Stimulated activated CD4-positive, alpha-beta T cell treated with anti-CD3 and anti-CD28 coated beads, Interleukin-2, amount 100 ng/mL, for 48 hours (primary cell): ENCODE measurements around the gene CST3.
A peak's percentile ranks its signal among the peaks of the same experiment; 100 is the strongest.
"Not testable (repeated sequence)": the region's sequence is repeated elsewhere in the genome, so short reads cannot be mapped to it uniquely, and the experiment has no call there.

ENCODE experiments used
- DNase-seq, 2 donors: peaks; one replicate each; pipeline ENCODE4 v3.0.0-alpha.2; 2020

CST3 gene, protein sequence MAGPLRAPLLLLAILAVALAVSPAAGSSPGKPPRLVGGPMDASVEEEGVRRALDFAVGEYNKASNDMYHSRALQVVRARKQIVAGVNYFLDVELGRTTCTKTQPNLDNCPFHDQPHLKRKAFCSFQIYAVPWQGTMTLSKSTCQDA

DNA sequence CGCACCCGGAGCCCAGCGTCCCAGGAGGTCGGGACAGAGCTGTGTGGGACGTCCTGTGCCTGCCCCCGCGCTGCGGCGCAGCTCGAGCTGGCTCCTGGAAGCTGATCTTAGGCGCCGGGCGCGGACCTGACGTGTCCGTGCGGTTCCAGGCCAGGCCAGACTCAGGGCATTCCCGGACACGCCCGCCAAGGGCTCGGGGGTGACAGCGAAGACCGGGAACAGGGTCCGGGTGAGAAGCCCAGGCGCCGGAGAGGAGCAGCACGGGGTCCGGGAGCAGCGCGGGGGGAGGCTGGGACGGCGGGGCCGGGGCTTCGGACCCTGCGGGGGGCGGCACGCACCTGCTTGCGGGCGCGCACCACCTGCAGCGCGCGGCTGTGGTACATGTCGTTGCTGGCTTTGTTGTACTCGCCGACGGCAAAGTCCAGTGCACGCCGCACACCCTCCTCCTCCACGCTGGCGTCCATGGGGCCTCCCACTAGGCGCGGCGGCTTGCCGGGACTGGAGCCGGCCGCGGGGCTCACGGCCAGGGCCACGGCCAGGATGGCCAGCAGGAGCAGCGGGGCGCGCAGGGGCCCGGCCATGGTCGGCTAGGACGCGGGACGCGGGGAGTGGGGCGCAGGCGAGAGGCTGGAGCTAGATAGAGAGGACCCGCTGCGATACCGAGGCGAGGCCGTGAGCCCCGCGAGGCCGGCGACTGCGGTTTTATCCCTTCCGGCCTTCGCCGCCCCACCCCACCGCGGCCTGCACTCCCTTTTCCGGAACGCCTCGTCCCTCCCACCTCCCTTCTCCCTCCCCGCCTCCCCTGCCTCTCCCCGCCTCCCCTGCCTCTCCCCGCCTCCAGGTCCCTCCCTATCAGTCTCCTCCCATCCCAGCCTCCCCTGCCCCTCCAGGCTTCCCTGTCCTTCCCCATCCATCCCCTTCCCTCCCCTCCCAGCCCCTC is at the start of gene CST3:
Gene CST3 (minus strand): TSS at position 674 of the 940 bp plus-strand sequence. CDS start 93 bp downstream, at position 581.
- peak in 1 of 2 donors; percentile 4 for DNase-seq

DNA sequence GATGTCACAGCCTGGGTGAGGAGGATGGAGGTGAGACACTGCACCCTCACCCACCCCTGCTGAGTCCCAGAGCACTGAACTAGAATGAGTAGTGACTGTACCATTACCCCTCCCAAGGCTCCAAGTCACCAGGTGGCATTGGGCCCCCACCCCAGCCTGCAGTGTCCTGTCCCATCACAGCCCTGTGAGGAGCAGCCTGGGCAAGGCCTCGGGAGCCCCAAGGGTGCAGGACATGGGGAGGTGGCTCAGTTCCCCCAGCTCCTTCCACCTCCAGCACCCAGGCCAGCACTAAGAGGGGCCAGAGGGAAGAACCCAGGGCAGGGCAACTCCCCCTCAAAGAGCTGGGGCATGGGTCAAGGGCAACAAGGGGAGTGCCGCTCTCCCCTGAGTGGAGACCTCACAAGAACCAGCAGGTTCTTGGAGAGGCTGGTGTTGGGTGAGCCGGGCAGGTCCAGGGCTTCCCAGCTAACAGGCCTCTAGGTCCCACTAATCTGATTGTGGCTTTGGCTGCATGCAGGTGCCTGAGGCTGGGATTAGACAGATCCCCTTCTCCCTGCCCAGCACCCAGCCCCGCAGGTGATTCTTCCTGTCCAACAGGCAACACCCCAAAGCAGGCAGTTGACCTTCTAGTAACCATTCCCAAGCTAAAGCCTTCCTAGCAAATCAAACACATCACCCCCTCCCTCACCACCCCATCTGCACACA is 48.4 kb upstream of the CST3 start:
- no peak for DNase-seq

DNA sequence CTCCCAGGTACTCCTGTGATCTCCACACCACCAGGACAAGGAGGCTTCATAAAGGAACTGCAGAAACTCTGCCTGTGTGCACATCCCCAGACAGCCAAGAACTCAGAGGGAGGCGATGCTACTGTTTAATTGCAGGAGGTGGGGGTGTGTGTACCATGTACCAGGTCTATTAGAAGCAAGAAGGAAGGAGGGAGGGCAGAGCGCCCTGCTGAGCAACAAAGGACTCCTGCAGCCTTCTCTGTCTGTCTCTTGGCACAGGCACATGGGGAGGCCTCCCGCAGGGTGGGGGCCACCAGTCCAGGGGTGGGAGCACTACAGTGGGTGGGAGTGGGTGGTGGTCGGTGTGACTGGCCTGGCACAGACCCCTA is 47.8 kb upstream of the CST3 start:
- DNase-seq: not testable (repeated sequence)

DNA sequence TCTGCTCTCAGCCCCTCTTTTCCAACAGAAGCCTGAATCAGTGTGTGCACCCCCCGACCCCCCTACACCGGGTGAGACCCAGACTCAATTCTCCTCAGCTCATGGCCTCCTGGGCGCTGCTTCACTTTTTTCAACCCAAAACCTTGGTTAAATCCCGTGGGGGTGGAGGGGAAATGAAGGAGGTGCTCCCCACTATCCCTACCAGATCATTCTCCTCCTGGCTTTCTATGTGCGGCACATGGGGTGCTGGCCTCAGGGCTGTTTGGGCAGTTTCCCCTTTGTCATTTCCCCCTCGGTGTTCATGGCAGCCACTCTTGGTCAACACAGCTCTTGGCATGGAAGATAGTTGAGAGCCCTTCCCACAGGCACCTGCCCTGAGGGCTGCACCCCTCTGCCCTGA is 46.5 kb upstream of the CST3 start:
- no peak for DNase-seq

DNA sequence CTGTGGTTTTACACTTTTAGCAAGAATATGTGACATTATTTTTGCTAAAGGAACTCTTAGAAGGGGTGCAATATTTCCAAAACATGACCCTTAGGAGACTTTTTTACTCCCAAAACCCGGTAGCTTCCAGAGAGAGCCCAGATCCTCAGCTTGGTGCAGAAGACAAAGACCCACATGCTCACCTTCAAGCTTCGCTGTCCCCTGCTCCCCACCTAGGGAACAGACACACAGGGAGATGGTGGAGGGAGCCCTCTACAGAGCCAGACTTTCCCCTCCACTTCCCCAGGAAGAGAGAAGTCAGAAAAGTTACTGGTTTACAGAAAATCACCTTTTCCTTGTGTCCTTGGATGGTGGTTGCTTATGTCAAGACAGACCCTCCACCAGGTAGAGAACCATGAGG is 46.1 kb upstream of the CST3 start:
- DNase-seq: no peak

DNA sequence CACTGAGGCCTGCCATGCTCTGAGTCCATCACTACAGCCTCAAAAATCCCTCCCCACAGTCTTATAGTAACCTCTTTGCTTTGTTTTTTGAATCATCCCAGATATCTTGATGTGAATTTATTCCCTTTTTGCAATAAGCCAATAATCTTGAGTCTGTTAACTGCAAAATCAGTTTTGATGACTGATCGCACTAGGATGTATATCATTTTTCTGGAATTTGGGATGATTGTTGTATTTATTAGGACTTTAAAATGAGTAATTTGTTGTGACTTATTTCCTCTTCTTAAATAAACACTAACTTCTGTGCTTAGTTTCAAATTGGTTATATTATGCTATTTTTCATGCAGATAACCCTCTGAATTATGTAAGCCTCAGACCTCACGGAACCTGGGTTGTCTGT is 45.5 kb upstream of the CST3 start:
- no peak for DNase-seq

DNA sequence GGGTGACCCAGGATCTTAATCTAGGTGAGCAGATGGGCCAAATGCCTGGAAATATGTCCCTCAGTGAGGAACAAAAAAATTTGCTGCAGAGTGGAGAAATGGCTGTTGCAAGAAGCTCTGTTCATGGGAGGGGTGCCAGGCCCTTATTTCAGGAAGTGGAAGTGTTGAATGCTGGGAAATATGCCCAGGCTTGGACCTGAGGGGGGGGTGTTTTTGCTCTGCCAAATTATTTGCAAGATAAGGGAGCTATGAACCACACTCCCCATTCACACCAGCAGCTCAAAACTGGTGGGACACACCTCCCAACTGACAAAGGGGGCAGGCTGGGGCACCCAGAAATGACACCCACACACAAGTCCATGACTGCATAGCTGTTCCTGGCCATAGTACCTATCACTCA is 42.4 kb upstream of the CST3 start:
- DNase-seq: no peak

DNA sequence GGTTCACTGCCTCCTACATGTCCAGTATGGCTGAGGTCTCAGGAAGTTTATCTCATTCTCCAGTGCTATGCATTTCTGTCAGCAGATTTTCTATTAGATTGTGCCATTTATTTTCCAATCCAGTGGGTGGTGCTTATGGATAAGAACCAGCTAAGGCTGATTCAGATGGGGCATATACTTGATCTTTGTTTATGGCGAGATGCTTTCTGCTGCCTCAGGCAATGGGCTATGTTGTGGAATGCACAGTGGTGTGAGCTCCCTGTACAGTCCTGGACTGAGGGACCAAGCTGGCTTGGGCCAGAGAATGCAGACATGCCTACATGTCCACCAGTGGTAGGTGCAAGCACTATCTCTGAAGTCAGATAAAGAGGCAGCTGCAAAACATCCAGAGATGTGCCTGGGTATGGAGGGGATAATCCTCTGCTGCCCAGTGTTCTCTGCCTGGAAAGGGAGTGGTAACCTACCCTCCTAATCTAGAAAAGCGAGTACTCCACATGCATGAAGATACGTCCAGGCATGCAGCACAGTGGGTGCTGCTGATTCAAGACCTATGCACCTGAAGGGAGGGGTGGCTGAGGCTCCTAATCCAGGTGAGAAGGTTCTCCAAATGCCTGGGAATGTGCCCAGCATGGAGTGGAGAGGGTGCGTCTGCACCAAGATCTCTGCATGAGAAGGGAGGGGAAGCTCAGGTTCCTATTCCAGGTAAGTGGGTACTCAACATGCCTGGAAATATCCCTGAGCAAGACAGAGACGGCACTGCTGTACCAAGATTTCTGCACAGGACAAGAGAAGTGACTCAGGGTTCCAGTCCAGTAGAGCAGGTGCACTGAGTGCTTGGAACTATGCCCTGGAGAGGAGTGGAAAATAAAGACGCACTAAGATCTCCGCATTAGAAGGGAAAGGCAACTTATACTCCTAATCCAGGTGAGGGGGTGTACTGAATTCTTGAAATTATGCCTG is 41.7 kb upstream of the CST3 start:
- no peak for DNase-seq

DNA sequence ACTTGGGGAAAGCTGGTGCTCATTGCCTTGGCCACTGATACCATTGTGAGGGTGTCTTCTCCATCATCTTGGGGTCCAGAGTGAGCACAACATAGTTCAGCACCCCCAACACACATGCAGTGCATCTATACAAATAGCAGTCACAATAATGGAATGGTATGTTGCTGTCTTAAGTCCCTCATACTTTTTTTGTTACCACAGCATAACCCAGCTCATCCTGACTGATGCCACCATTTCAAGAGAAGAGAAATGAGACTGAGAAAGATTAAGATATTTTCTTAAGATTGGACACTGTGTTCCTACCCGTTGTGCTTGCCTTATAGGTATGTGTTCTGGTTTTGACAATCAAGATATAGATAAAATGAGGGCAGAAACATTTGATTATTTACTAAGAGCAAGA is 35.5 kb upstream of the CST3 start:
- DNase-seq: no peak

DNA sequence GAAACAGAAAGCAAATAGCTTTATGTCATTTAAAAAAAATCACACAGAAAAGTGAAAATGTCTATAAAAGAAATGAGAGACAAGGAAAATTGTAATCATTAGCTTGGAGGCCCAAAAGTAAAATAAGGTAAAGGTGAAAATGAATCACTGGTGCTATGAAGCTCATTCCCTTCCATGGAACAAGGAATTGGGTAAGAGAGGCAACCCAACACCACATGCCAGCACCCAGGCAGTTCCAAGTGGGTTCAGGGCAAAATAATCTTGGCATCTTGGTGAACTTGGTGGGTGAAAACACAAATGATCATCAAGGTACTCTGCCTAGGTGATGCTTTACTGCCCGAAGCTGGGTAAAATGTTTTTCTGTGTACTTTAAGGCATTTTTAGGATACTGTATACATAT is 34.4 kb upstream of the CST3 start:
- DNase-seq: no peak

DNA sequence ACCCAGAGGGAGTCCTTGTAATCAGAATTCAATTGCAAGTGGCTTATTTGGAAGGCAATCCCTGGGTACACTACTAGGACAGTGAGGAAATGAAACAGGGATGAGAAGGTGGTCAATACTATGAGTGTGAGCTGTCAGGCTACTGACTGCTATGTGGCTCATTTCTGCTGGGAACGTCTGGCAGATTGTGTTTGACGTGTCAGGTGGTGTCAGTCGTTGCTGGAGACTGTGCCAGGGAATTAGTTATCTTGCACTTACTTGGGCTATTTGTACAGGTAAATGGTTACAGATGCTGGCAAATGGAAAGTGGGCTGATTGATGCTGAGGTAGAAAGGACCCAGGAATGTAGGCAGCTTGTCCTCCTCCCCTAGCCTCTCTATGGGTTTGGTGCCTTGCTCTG is 33.7 kb upstream of the CST3 start:
- no peak for DNase-seq

DNA sequence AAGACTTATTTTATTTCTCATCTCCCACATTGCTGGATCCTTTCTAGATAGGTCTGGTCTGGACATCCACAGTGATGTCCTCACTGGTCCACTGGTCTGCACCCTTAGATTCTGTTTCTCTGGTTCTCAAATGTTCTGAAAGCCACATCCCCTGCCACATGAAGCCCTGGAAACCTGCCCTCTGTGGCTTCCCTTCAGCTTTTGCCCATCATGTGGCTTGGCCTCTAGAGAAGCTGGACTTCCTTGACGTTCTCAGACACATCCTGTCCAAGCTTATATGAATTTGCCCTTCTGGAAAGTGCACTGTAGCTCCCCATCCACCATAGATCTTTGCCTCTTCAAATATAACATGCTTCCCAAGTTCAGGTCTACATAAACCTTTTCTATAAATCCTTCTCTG is 32.6 kb upstream of the CST3 start:
- no peak for DNase-seq

DNA sequence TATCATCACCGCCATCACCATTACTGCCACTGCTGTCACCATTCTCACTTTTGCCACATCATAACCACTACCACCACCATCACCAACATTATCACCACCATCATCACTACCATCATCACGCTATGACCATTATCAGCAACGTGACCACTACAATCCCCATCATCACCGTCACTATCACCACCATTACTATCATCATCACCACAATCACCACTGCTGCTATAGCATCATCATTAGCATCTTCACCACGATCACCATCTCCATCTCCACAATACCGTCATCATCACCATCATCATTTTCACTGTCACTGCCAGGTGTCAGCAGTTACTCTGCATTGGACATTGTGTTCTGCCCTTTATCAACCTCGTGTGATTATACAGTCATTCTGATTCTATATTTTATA is 32.1 kb upstream of the CST3 start:
- no peak for DNase-seq

DNA sequence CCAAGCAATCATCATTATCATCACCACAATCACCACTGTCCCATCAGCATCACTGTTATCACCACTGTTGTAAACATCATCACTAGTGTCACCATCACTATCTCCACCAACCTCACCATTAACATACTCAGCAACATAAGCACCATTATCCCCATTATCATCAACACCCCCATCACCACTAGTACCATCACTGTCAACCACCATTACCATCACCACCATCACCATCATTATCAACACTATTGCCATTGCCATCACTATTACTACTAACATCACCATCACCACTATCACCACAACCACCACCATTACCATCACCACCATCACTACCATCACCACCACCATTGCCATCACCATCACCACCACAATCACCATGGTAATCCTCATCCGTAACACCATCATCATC is 31.6 kb upstream of the CST3 start:
- no peak for DNase-seq

DNA sequence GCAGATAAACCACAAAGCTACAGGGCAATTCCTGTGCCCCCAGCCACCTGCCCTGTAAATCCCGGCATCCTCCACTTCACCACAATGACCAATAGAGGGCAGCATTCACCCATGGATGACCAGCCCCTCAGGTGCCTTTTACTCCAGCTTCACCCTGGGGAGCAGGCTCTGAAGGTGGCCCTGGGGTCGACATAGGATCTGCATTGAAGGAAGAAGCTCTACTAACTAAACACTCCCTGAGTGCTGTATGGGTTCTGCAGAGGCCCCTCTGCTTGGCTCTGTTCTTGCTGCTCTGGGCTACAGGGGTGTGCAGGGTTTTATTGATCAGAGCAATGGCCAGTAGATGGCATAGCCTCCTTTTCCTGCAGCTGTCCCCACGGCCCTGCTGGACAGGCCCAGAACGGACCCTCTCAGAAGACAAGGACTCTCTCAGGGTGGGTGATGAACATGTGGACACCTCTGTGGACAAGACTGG is 30.8 kb upstream of the CST3 start:
- DNase-seq: peak; percentile 26 to 28

DNA sequence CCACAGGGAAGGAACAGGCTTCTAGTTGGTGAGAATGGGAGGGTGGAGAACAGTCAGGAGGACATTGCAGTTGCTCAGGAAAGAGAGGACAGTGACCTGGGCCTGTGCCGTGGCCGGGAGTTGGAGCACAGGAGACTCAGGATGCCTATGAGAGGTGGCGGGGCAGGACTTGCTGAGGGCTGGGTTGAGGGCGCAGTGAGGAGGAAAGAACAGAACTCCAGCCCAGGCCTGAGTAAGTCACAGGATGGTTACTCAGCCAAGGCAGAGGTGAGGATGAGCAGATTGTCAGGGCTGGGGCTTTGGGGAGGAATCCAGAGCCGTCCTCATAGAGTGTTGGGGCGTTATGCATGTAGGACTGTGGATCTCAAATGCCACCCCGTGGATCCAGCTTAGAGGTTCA is 29.9 kb upstream of the CST3 start:
- DNase-seq: no peak

DNA sequence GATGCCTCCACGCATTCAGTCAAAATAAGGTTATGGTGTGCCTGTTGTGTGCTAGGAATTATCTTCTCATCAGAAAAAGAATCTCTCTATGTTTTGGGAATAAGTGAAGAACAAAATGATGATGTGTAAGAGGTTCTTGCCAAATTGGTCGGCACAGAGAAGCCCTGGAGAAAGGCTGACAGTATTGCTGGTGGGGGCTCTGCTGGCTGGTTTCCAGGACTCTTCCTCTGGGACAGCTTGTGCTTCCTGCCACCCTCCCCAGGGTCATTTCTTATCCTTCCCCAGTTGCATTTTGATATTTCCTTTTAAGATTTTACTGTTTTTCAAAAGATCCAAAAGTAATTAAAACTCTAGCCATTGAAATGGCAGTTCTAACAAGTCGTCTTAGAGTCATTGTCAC is 28.9 kb upstream of the CST3 start:
- no peak for DNase-seq

DNA sequence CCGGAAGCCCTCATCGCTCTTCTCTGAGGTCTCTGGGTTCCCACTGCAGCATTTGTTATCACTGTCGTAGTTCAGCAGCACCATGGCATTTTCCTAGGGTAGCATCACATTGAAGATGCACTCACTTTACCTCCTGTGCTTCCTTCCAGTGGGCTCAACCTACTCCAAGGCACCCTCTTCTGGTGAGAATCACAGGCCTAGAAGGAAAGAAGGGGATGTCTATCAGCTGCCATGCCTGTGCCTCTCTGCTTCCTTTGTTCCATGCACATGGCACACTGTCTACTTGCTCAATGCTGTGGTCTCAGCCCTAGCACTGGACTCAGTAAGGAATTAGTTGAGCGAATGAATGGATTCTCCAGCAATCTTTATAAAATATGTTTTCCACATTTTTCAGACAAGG is 28.4 kb upstream of the CST3 start:
- no peak for DNase-seq

DNA sequence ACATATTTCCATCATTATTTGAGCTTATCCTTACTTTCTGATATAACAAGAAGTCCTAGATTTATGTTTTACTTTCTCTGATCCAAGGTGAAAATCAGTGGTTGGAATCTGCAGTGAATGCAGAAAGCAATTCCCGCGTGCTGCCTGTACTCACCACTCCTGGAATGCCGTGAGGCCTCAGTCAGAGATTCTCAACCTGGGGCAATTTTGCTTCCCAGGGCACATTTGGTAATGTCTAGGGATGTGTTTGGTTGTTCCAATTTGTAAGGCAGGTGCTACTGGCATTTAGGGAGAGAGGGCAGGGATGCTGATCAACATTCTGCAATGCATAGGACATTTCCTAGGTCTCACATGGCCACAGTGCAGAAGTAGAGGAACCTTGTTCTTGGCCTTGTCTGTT is 27.2 kb upstream of the CST3 start:
- no peak for DNase-seq

DNA sequence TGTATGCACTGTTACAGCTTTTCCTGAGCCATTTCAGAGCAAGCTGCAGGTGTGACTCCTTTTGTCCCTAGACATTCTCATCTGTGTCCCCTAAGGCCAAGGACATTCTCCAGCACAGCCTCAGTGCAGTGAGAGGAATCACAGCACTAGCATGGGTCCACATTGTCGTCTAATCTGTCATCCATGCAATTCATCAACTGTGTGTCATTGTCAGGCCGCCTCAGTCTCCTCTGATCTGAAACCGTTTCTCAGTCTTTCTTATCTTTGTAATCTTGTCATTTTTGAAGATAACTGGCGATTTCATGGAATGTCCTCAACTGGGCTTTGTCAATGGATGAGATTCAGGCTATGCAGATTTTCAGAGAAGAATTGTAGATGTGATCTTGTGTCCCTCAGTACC is 26.3 kb upstream of the CST3 start:
- DNase-seq: not testable (repeated sequence)

DNA sequence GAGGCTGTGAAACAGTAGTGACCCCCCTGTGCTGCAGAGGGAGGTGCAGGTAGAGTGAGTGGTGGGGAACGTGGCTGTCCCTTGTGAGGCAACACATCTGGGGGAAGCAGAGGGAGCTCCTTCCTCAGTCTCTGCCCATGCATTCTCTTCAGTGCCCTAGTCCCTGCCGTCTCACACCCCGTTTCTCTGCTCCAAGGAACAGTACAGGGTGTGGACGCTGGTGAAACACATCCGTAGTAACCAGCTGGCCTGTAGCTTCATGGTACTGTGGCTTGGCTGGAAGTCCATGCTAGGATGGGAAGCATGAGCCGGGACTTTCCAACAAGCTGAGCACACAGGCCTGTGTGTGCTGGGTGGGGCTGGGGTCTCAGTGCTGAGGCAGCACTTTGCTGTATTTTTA is 25.4 kb upstream of the CST3 start:
- DNase-seq: no peak

DNA sequence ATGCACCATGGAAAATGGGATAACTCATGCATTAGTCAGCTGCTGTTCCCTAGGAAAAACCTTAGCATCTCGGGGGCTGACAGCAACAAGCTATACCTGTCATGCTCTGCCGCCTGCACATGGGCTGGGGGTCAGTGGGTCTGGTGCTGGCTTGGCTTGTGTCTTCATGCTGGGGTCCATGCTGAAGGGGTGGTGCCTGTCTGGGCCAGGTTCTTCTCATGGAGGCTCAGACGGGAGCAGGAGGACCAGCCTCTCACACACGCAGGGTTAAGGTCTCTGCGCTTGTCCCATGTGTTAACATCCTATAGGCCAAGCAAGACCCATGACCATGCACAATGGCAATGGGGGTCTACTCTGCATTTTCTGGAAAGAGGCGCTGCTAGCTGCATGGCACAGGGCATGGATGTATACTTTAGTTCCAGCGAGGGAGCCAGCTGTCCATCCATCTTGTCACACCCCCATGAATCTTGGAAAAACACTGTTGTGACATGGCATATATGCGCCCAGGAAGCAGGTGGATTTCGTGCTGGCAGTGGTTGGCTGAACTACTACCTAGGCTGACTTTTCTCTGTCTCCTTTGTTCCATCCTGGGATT is 24.6 kb upstream of the CST3 start:
- no peak for DNase-seq
